CD4-positive, alpha-beta T cell (primary cell): ENCODE results near the gene KCNQ1OT1. TPM values are rescaled to one million over a fixed set of nuclear protein-coding genes. Genes with fewer than 3 reads are reported as not detected.

Source experiments
- ATAC-seq: fragments of 200-7000 bp; cut with Tn5 transposase; one replicate; pipeline ENCODE4 v1.10.0; 2022; ENCODE audit warnings: mild to moderate bottlenecking; ENCODE audit not compliant: poor library complexity
- CTCF ChIA-PET: fragments of 350-600 bp; sonication (Branson Sonifier 250); formaldehyde crosslinking; loops from one replicate; lab custom pipeline; 2021; ENCODE audit warnings: antibody characterized with exemption, inconsistent platforms; lab: Charles Lee
- POLR2A ChIA-PET: fragments of 350-600 bp; sonication (Branson Sonifier 250); formaldehyde crosslinking; loops from one replicate; lab custom pipeline; 2021; ENCODE audit warnings: antibody characterized with exemption, inconsistent platforms; lab: Charles Lee
- DNase-seq, 14 experiments: peaks; one replicate each; pipeline ENCODE4 v3.0.0-alpha.2; 2013 to 2020; ENCODE audit warnings: mixed read lengths in 2 of 14
- H3K27ac ChIP-seq, 2 donors: one replicate each; pipeline versions ENCODE4 v1.5.1 to v1.7.0; 2013; ENCODE audit warnings: low read length in 2 of 2, low read depth in 1 of 2, mild to moderate bottlenecking in 1 of 2
- H3K27me3 ChIP-seq, 2 experiments: 1 replicate in 1 of 2; 2 replicates in 1 of 2; pipeline versions ENCODE4 v1.6.1 to v1.7.0; 2013; ENCODE audit warnings: low read length in 2 of 2, control low read depth in 1 of 2, mild to moderate bottlenecking in 1 of 2, moderate library complexity in 1 of 2; ENCODE audit not compliant: insufficient read depth in 2 of 2, control insufficient read depth in 1 of 2
- H3K36me3 ChIP-seq: one replicate; pipeline ENCODE4 v1.6.1; 2013; ENCODE audit warnings: low read length, control low read depth; ENCODE audit not compliant: insufficient read depth
- H3K4me1 ChIP-seq: one replicate; pipeline ENCODE4 v1.6.1; 2013; ENCODE audit warnings: low read length, control low read depth; ENCODE audit not compliant: insufficient read depth
- H3K4me3 ChIP-seq: one replicate; pipeline ENCODE4 v1.5.1; 2013; ENCODE audit warnings: mild to moderate bottlenecking, low read length, moderate library complexity
- H3K9me3 ChIP-seq, 2 experiments: 1 replicate in 1 of 2; 2 replicates in 1 of 2; pipeline versions ENCODE4 v1.6.1 to v1.7.0; 2013; ENCODE audit warnings: low read length in 2 of 2, mild to moderate bottlenecking in 2 of 2, control low read depth in 1 of 2, moderate library complexity in 1 of 2; ENCODE audit not compliant: control insufficient read depth in 1 of 2, insufficient read depth in 1 of 2
- H3K27ac Mint-ChIP-seq: one replicate; pipeline ENCODE4 v1.8.0; 2020; ENCODE audit warnings: mixed read lengths
- H3K27me3 Mint-ChIP-seq: one replicate; pipeline ENCODE4 v1.8.0; 2021; ENCODE audit warnings: mixed read lengths
- H3K36me3 Mint-ChIP-seq: one replicate; pipeline ENCODE4 v1.8.0; 2021; ENCODE audit warnings: low read depth, mixed read lengths
- H3K4me1 Mint-ChIP-seq: one replicate; pipeline ENCODE4 v1.8.0; 2021; ENCODE audit warnings: low read depth, mixed read lengths
- H3K4me3 Mint-ChIP-seq: one replicate; pipeline ENCODE4 v1.8.0; 2020; ENCODE audit warnings: mild to moderate bottlenecking, mixed read lengths
- H3K9me3 Mint-ChIP-seq: one replicate; pipeline ENCODE4 v1.8.0; 2020; ENCODE audit warnings: mixed read lengths
- CTCF ChIP-seq: fragments of 200-600 bp; IDR thresholded peaks from one replicate; pipeline ENCODE4 v1.8.0; 2022; ENCODE audit warnings: antibody characterized with exemption, mild to moderate bottlenecking
- intact Hi-C, 2 experiments: fragments of 100-400 bp; cut with DNase I in 1 of 2; cut with micrococcal nuclease in 1 of 2; formaldehyde crosslinking; loops; one replicate each; pipeline versions ENCODE4 v1.15.1 to v1.9.0; 2023 to 2025; cut with DNase I, micrococcal nuclease
- total RNA-seq, 174 experiments: library from RNA in 2 of 174; stranded (reverse) in 2 of 174; gene quantifications; one replicate each; pipeline ENCODE4 v1.2.3 and lab custom pipeline; 2021 to 2026

The KCNQ1OT1 gene
- total RNA-seq, 2 experiments from 2014 or later, result 0.17 to 0.22 TPM

- H3K4me3 ChIP-seq, result no peak overlapping the region
- H3K27ac Mint-ChIP-seq, result no peak overlapping the region
- peaks cover 0 to 11% of the 10 kb centered on the region in 2 experiments for H3K9me3 ChIP-seq
- ChIA-PET CTCF (no interaction called here), POLR2A (no interaction called here)
- peak overlapping the region; percentile 74 for H3K4me3 Mint-ChIP-seq
- H3K27me3 Mint-ChIP-seq, result no peaks in the 10 kb centered on the region
- no peaks in the 10 kb centered on the region for H3K27me3 ChIP-seq
- no peak for TF ChIP-seq CTCF
- H3K4me1 ChIP-seq, result peaks cover 18% of the 10 kb centered on the region
- H3K9me3 Mint-ChIP-seq, result no peaks in the 10 kb centered on the region
- intact Hi-C loops, result loop anchor here in 1 of 2 experiments (5.0 kb wide), 1 partner anchor 194 kb away; no protein-coding TSS in a partner anchor
- DNase-seq, result no peak
- H3K36me3 ChIP-seq, result peaks cover 2% of the 10 kb centered on the region
- ATAC-seq, result no peak
- H3K4me1 Mint-ChIP-seq, result peaks cover 7% of the 10 kb centered on the region
- no peak overlapping the region for H3K27ac ChIP-seq
- peaks cover 28% of the 10 kb centered on the region for H3K36me3 Mint-ChIP-seq
These were observed 1.9 kb downstream of the KCNQ1OT1 start for GRCh38 chr11:2697866-2698265.

GRCh38 chr11:2696455-2696854 is 3.3 kb downstream of the KCNQ1OT1 start:
- no peak for TF ChIP-seq CTCF
- Mint-ChIP-seq H3K27me3 (no peaks in the 10 kb centered on the region), H3K27ac (no peak overlapping the region), H3K4me1 (peaks cover 7% of the 10 kb centered on the region), H3K9me3 (no peaks in the 10 kb centered on the region), H3K4me3 (no peak overlapping the region), H3K36me3 (peaks cover 25% of the 10 kb centered on the region)
- no peak overlapping the region for H3K4me3 ChIP-seq
- H3K36me3 ChIP-seq, result peaks cover 2% of the 10 kb centered on the region
- H3K27me3 ChIP-seq, result no peaks in the 10 kb centered on the region
- intact Hi-C loops, result loop anchor here in 1 of 2 experiments (5.0 kb wide), 1 partner anchor 196 kb away; no protein-coding TSS in a partner anchor
- POLR2A ChIA-PET, result no interaction called here
- H3K9me3 ChIP-seq, result peaks cover 0 to 11% of the 10 kb centered on the region in 2 experiments
- peaks cover 18% of the 10 kb centered on the region for H3K4me1 ChIP-seq
- CTCF ChIA-PET, result no interaction called here
- no peak overlapping the region for H3K27ac ChIP-seq
- no peak for ATAC-seq
- no peak for DNase-seq

- Histone ChIP-seq H3K27ac (no peak overlapping the region), H3K9me3 (peaks cover 0 to 11% of the 10 kb centered on the region in 2 experiments), H3K36me3 (peaks cover 2% of the 10 kb centered on the region), H3K27me3 (no peaks in the 10 kb centered on the region), H3K4me1 (peaks cover 10% of the 10 kb centered on the region), H3K4me3 (no peak overlapping the region)
- no peak for TF ChIP-seq CTCF
- CTCF ChIA-PET, result no interaction called here
- Mint-ChIP-seq H3K4me3 (no peak overlapping the region), H3K36me3 (peaks cover 20% of the 10 kb centered on the region), H3K27ac (no peak overlapping the region), H3K9me3 (no peaks in the 10 kb centered on the region), H3K4me1 (peaks cover 7% of the 10 kb centered on the region), H3K27me3 (no peaks in the 10 kb centered on the region)
- POLR2A ChIA-PET, result interaction anchor here (0.6 kb wide), 1 partner anchor 1434 kb away, joined by 4 read pairs; no protein-coding TSS in a partner anchor
- no peak for ATAC-seq
- intact Hi-C loops, result loop anchor here in 1 of 2 experiments (5.0 kb wide), 1 partner anchor 197 kb away; no protein-coding TSS in a partner anchor
- DNase-seq, result peak in 1 of 14 experiments; percentile 14
These were observed 4.5 kb downstream of the KCNQ1OT1 start for GRCh38 chr11:2694995-2695939.
